IMR-90 (cell line): ENCODE results near the gene XRCC3. TPM values are rescaled to one million over a fixed set of nuclear protein-coding genes. Genes with fewer than 3 reads are reported as not detected.

Source experiments
- ATAC-seq: fragments of 200-7000 bp; cut with Tn5 transposase; 2 replicates; pipeline ENCODE4 v1.9.1; 2020; ENCODE audit warnings: low read depth, mild to moderate bottlenecking, moderate library complexity
- BruUV-seq: library from RNA; stranded (reverse); fragments of 400-500 nt; replicated peaks from 2 replicates; lab custom pipeline; 2021; lab: Mats Ljungman, UMichigan
- CTCF ChIA-PET: fragments of 300-600 bp; formaldehyde crosslinking; extraction: SDS; loops from one replicate; lab custom pipeline; 2021; ENCODE audit warnings: antibody characterized with exemption; lab: Yijun Ruan, JAX
- POLR2A ChIA-PET: fragments of 300-600 bp; sonication (Branson Sonifier 250); formaldehyde crosslinking; loops from one replicate; lab custom pipeline; 2022; ENCODE audit warnings: antibody characterized with exemption; ENCODE audit not compliant: unreplicated experiment; lab: Charles Lee
- DNase-seq: peaks from one replicate; pipeline ENCODE4 v3.0.0; 2013
- H2AFZ ChIP-seq: replicated peaks from 2 replicates; pipeline ENCODE3; 2013; ENCODE audit warnings: low read length, mild to moderate bottlenecking; ENCODE audit not compliant: poor library complexity
- H2AK5ac ChIP-seq: 2 replicates; pipeline ENCODE4 v1.6.1; 2013; ENCODE audit warnings: low read depth, low read length, inconsistent platforms
- H2AK9ac ChIP-seq: replicated peaks from 2 replicates; pipeline ENCODE3; 2013; ENCODE audit warnings: mild to moderate bottlenecking, low read depth, low read length, moderate library complexity; ENCODE audit not compliant: poor library complexity
- H2BK120ac ChIP-seq: 2 replicates; pipeline ENCODE4 v1.6.1; 2013; ENCODE audit warnings: low read depth, low read length, inconsistent platforms
- H2BK15ac ChIP-seq: 3 replicates; pipeline ENCODE4 v1.6.1; 2013; ENCODE audit warnings: low read depth, low read length, inconsistent platforms
- H2BK20ac ChIP-seq: 2 replicates; pipeline ENCODE4 v1.6.1; 2013; ENCODE audit warnings: low read depth, mild to moderate bottlenecking, inconsistent platforms, low read length, moderate library complexity
- H2BK5ac ChIP-seq: 2 replicates; pipeline ENCODE4 v1.6.1; 2013; ENCODE audit warnings: mild to moderate bottlenecking, low read depth, low read length, inconsistent platforms; ENCODE audit not compliant: poor library complexity, severe bottlenecking
- H3K14ac ChIP-seq: replicated peaks from 2 replicates; pipeline ENCODE4 v1.6.1; 2013; ENCODE audit warnings: low read depth, low read length, inconsistent platforms
- H3K18ac ChIP-seq: 2 replicates; pipeline ENCODE4 v1.6.1; 2013; ENCODE audit warnings: low read depth, low read length, control low read depth
- H3K23ac ChIP-seq: 2 replicates; pipeline ENCODE4 v1.6.1; 2013; ENCODE audit warnings: low read depth, low read length, inconsistent platforms
- H3K27ac ChIP-seq: 2 replicates; pipeline ENCODE4 v1.5.1; 2013; ENCODE audit warnings: mild to moderate bottlenecking, control low read depth, low read length; ENCODE audit not compliant: insufficient read depth
- H3K27me3 ChIP-seq: 2 replicates; pipeline ENCODE4 v1.6.1; 2013; ENCODE audit warnings: low read length; ENCODE audit not compliant: control insufficient read depth, insufficient read depth
- H3K36me3 ChIP-seq: 2 replicates; pipeline ENCODE4 v1.6.1; 2013; ENCODE audit warnings: low read length, mixed read lengths; ENCODE audit not compliant: control insufficient read depth, insufficient read depth
- H3K4ac ChIP-seq: 2 replicates; pipeline ENCODE4 v1.6.1; 2013; ENCODE audit warnings: low read depth, low read length, inconsistent platforms
- H3K4me1 ChIP-seq: 2 replicates; pipeline ENCODE4 v1.6.1; 2013; ENCODE audit warnings: low read length, mixed read lengths; ENCODE audit not compliant: control insufficient read depth, insufficient read depth
- H3K4me2 ChIP-seq: 2 replicates; pipeline ENCODE4 v1.6.1; 2013; ENCODE audit warnings: low read depth, mild to moderate bottlenecking, control low read depth, low read length, moderate library complexity
- H3K4me3 ChIP-seq: 2 replicates; pipeline ENCODE4 v1.5.1; 2013; ENCODE audit warnings: low read depth, mild to moderate bottlenecking, control low read depth, low read length, moderate library complexity; ENCODE audit not compliant: insufficient read depth
- H3K56ac ChIP-seq: 2 replicates; pipeline ENCODE4 v1.6.1; 2013; ENCODE audit warnings: low read length, inconsistent platforms; ENCODE audit not compliant: insufficient read depth; ENCODE audit errors: extremely low read depth
- H3K79me1 ChIP-seq, 2 experiments: 2 replicates each; pipeline ENCODE4 v1.6.1; 2013; ENCODE audit warnings: low read length in 2 of 2, inconsistent platforms in 1 of 2, low read depth in 1 of 2
- H3K9ac ChIP-seq: 2 replicates; pipeline ENCODE4 v1.6.1; 2013; ENCODE audit warnings: low read depth, low read length, control low read depth
- H3K9me1 ChIP-seq: 2 replicates; pipeline ENCODE4 v1.6.1; 2013; ENCODE audit warnings: low read length, inconsistent platforms; ENCODE audit not compliant: insufficient read depth
- H3K9me3 ChIP-seq: 2 replicates; pipeline ENCODE4 v1.6.1; 2013; ENCODE audit warnings: low read length; ENCODE audit not compliant: control insufficient read depth, insufficient read depth
- H4K20me1 ChIP-seq: 2 replicates; pipeline ENCODE4 v1.6.1; 2013; ENCODE audit warnings: low read length, inconsistent platforms; ENCODE audit not compliant: insufficient read depth
- H4K5ac ChIP-seq: 2 replicates; pipeline ENCODE4 v1.6.1; 2013; ENCODE audit warnings: mild to moderate bottlenecking, low read depth, low read length, control low read depth
- H4K8ac ChIP-seq, 2 experiments: 2 replicates each; pipeline ENCODE4 v1.6.1; 2013; ENCODE audit warnings: low read depth in 2 of 2, low read length in 2 of 2, control low read depth in 1 of 2, inconsistent platforms in 1 of 2
- H4K91ac ChIP-seq: 2 replicates; pipeline ENCODE4 v1.6.1; 2013; ENCODE audit warnings: low read depth, low read length, inconsistent platforms; ENCODE audit not compliant: insufficient read depth
- CEBPB ChIP-seq: IDR thresholded peaks from 2 replicates; pipeline ENCODE4 v1.6.1; 2012; ENCODE audit warnings: low read depth, low read length, improper control_type of control experiment
- MXI1 ChIP-seq: IDR thresholded peaks from 2 replicates; pipeline ENCODE4 v1.6.1; 2012; ENCODE audit warnings: low read depth, mild to moderate bottlenecking, low read length, moderate library complexity, borderline replicate concordance
- NFE2L2 ChIP-seq: fragments of 150-350 bp; IDR thresholded peaks from 2 replicates; pipeline ENCODE4 v1.6.1; 2016; ENCODE audit warnings: low read depth, mild to moderate bottlenecking, low read length
- RAD21 ChIP-seq: IDR thresholded peaks from 2 replicates; pipeline ENCODE4 v1.6.1; 2012; ENCODE audit warnings: low read length, improper control_type of control experiment
- RFX5 ChIP-seq: IDR thresholded peaks from 2 replicates; pipeline ENCODE4 v1.8.0; 2012; ENCODE audit warnings: low read depth, mild to moderate bottlenecking, low read length, moderate library complexity
- WGBS, 2 experiments: methylation state at CpG; one replicate each; pipeline versions ENCODE4 v1.1.5 to v1.1.7; 2013; ENCODE audit warnings: missing lambda C conversion rate in 2 of 2; ENCODE audit not compliant: insufficient read length in 1 of 2; ENCODE audit errors: extremely low coverage in 2 of 2; 5-methylcytosine and 5-hydroxymethylcytosine counted together
- dilution Hi-C: fragments of 300-500 bp; cut with HindIII; formaldehyde crosslinking; loops from one replicate; pipeline ENCODE4 v1.14.3; 2018; ENCODE audit warnings: low sequenced_read_pairs; ENCODE audit not compliant: unreplicated experiment
- in situ Hi-C: fragments of 300-500 bp; cut with MboI; formaldehyde crosslinking; loops from 3 replicates; pipeline ENCODE4 v1.14.3; 2019; ENCODE audit warnings: low sequenced_read_pairs, inconsistent platforms, mixed read lengths
- intact Hi-C: fragments of 100-400 bp; cut with micrococcal nuclease; formaldehyde crosslinking; loops from 2 replicates; pipeline ENCODE4 v1.10.0; 2022
- polyA plus RNA-seq, 3 experiments: library from polyadenylated mRNA; depleted of rRNA; stranded (reverse); fragments of >200 nt; gene quantifications; 2 replicates each; pipeline ENCODE4 v1.2.3, GENCODE V29; 2012; ENCODE audit warnings: low replicate concordance in 1 of 3
- total RNA-seq: library from RNA; depleted of rRNA; stranded (reverse); fragments of >200 nt; gene quantifications from 2 replicates; pipeline ENCODE4 v1.2.3, GENCODE V29; 2012

Gene XRCC3
- total and polyA plus RNA-seq, 2 of the 4 experiments (the other 2 are of a cell fraction) = 8.1 to 9.5 TPM

DNA sequence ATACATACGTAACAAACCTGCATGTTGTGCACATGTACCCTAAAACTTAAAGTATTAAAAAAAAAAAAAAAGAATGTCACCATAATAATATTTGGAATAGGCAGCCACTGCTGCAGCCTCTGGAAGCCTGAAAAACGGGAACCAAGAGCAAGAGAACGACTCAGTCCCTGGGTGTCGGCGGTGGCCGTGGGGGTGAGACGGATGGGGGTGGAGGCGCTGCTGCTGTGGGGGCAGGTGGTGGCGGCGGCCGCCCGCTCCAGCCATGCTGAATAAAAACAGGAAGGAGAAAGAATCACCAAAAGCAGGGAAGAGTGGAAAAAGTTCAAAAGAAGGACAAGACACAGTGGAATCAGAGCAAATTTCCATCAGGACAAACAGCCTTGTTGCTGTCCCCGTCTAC is 47.3 kb upstream of the XRCC3 start:
- ATAC-seq (no peak), DNase-seq (no peak)
- H4K20me1 ChIP-seq = no peaks in the 10 kb centered on the region
- no peak overlapping the region for H4K8ac ChIP-seq
- no TSS peak for BruUV-seq
- no peak overlapping the region for H3K4ac ChIP-seq
- H3K4me1 ChIP-seq = peaks cover 3% of the 10 kb centered on the region
- WGBS, 2 experiments = 83% methylated on average over 10 of the region's 13 CpGs; no CpG with 5 or more reads in 1 of the 2 experiments
- TF ChIP-seq CEBPB = no peak
- no peak for TF ChIP-seq RFX5
- TF ChIP-seq MXI1 = no peak
- no peak for TF ChIP-seq NFE2L2
- no peak for TF ChIP-seq RAD21
- H2AFZ ChIP-seq = peak overlapping the region; percentile 21
- no peak overlapping the region for H3K56ac ChIP-seq
- H3K27me3 ChIP-seq = no peaks in the 10 kb centered on the region
- H2BK15ac ChIP-seq = no peak overlapping the region
- no peak overlapping the region for H3K27ac ChIP-seq
- H3K23ac ChIP-seq = no peak overlapping the region
- no peak overlapping the region for H2AK5ac ChIP-seq
- in situ Hi-C loops (no loop called here), dilution Hi-C loops (no loop called here), intact Hi-C loops (no loop called here)
- POLR2A ChIA-PET = no interaction called here
- 0 out of 2 replicates have a peak overlapping the region, but pooled peaks have one; percentile 22 for H3K14ac ChIP-seq
- no peak overlapping the region for H3K9ac ChIP-seq
- H2BK120ac ChIP-seq = no peak overlapping the region
- H4K91ac ChIP-seq = no peak overlapping the region
- no peak overlapping the region for H3K4me2 ChIP-seq
- H3K9me3 ChIP-seq = no peaks in the 10 kb centered on the region
- no peak overlapping the region for H2BK5ac ChIP-seq
- CTCF ChIA-PET = interaction anchor here (0.6 kb wide), 1 partner anchor 29 kb away, joined by 3 read pairs; no protein-coding TSS in a partner anchor
- no peak overlapping the region for H2BK20ac ChIP-seq
- H3K36me3 ChIP-seq = no peaks in the 10 kb centered on the region
- H2AK9ac ChIP-seq = no peak overlapping the region
- no peak overlapping the region for H3K18ac ChIP-seq
- H3K4me3 ChIP-seq = no peak overlapping the region
- peaks cover 5% of the 10 kb centered on the region; the same call in 1 of the 2 replicates for H3K9me1 ChIP-seq
- no peak overlapping the region for H4K5ac ChIP-seq
- H3K79me1 ChIP-seq = no peaks in the 10 kb centered on the region
